ENCODE data around the gene TGFBR2.

Gene TGFBR2

DNA sequence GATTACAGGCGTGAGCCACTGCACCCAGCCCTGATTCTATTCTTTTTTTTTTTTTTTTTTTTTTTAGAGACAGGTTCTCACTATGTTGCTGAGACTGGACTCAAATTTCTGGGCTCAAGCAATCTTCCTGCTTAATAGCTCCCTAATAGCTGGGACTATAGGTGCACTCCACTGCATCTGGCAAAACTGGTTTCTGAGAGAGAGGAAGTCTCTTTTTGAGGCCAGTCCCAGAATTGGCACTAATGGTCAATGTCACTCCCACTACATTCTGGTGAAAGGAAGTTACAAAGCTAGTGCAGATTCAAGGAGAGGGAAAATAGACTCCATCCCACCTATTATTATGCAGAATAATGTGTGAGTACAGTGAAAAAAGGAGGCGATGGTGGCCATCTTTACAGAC, 5.8 kb upstream of the TGFBR2 start:
- no peak for DNase-seq (ENCODE audit: low read depth in 3 of 3, low spot score in 1 of 3)

GRCh38 chr3:30602946-30603345, 3.5 kb upstream of the TGFBR2 start:
- no peak for DNase-seq (ENCODE audit: low read depth in 3 of 3, low spot score in 1 of 3)

- no peak for DNase-seq (ENCODE audit: low read depth in 3 of 3, low spot score in 1 of 3)
Measured at GRCh38 chr3:30604093-30604492, 2.3 kb upstream of the TGFBR2 start.

- DNase-seq (ENCODE audit: low read depth in 3 of 3, low spot score in 1 of 3), result no peak
Measured at GRCh38 chr3:30604558-30604957, 1.8 kb upstream of the TGFBR2 start.

DNA sequence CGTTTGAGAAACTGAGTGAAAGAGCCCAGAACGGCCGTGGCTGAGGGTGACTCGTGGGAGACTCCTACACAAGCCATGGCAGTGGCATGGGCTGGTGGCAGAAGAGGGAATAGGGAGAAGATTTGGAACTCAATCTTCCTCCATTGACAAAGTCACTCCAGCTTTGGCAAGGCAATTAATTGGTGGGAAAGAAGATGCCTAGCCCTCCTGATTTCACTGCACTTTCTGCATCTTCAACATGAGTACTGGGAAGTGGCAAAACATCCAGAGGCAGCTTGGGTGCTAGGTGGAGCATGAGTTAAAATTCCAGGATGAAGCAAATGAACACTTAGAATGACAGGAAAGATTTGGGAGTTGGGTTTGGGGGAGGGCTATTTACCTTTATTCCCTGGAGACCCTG, 1.4 kb upstream of the TGFBR2 start:
- DNase-seq (ENCODE audit: low read depth in 3 of 3, low spot score in 1 of 3), result no peak

- DNase-seq (ENCODE audit: low read depth in 3 of 3, low spot score in 1 of 3), result no peak
Measured at GRCh38 chr3:30605706-30606300, 598 bp upstream of the TGFBR2 start.

DNA sequence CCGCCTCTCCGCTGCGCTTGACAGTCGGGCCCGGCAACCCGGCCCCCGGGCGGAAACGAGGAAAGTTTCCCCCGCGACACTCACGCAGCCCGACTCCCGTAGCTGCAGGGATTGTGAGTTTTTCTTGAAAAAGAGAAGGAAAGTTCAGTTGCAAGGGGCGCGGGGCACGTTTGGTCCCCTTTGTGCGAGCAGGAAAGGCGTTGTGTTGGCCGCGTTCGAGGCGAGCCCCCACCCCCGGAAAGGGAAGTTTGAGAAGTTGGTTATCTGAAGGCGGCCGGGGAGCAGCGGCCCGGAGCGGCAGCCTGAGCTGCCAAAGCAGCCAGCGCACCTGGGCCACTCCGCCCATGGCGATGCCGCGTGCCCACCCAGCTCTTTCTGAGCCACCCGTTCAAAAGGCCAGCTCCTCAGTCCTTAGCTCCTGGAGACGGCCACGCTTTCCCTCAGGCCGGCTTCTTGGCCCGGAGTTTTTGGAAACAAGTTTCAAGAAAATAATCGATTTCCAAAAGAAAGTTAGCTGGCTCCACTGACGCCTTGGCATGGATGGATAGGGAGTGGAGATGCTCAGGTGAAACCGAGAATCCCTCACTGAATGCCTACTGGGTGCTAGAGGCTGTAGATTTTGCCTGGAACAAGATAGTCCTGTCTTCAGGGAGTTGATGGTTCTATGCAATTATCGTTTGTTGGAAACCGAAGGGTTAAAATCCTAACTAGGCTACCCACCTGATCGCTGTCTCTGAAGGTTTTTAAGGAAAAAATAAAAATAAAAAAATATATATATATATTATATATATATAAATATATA, 832 bp downstream of the TGFBR2 start:
- DNase-seq (ENCODE audit: low read depth in 3 of 3, low spot score in 1 of 3), result peak in 2 of 3 donors; percentile 36 to 55

DNA sequence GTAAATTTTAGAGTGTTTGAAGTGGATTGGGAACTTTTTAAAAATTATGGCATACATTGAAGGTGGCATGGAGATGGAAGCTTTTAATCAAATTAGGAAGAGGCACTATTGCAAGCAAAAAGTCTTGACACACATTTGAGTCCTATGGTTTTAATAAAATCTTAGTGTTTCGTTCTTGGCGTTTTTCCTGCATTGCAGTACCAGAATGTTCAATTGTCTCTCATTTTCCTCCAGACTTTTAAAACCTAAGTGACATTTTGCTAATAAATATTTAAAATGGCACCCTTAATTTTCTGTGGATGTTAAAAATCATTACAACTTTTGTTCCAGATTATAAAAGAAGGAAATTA, 2.2 kb downstream of the TGFBR2 start:
- no peak for DNase-seq (ENCODE audit: low read depth in 3 of 3, low spot score in 1 of 3)

GRCh38 chr3:30609930-30610701, 3.7 kb downstream of the TGFBR2 start:
- no peak for DNase-seq (ENCODE audit: low read depth in 3 of 3, low spot score in 1 of 3)

GRCh38 chr3:30610702-30611368, 4.4 kb downstream of the TGFBR2 start:
- no peak for DNase-seq (ENCODE audit: low read depth in 3 of 3, low spot score in 1 of 3)

DNA sequence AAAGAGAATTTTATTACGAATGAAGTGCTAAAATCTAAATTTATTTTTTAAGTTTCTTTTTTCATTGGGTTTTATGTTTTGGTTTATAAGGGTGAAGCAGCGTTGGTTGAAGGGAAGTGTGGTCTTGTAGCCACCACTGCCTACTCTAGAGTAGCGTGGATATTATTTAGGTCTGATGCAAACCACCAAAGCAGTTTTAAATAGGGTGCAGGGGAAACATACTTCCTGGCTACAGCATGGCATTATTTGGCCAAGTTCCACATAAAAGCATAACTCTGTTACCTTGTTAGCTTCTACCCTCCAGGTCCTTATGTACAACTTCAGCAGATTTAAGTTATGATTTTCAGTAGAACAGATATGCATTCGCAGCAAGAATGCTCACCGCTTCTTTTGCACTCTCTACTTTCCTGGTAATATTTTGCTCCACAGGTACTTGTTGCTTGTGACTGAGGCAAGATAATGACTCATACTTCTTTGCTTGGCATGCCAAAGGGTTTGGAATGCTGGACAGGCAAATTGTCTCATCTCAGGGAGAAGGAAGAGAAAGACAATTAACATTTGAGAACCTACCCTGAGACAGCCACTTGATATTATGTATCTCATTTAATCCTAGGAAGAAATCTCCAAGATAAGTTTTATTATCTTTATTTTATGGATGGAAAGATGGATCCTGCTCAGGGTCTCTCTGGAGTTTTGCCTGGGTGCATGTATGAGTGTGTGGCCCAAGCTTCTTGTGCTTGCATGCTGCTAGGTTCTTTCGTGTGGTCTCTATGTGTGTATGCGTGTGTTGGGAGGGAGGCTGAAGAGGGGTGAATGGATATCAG, 5.4 kb downstream of the TGFBR2 start:
- DNase-seq (ENCODE audit: low read depth in 3 of 3, low spot score in 1 of 3), result no peak

GRCh38 chr3:30612437-30613132, 6.2 kb downstream of the TGFBR2 start:
- no peak for DNase-seq (ENCODE audit: low read depth in 3 of 3, low spot score in 1 of 3)

GRCh38 chr3:30613133-30613825, 6.9 kb downstream of the TGFBR2 start:
- DNase-seq (ENCODE audit: low read depth in 3 of 3, low spot score in 1 of 3), result no peak

DNA sequence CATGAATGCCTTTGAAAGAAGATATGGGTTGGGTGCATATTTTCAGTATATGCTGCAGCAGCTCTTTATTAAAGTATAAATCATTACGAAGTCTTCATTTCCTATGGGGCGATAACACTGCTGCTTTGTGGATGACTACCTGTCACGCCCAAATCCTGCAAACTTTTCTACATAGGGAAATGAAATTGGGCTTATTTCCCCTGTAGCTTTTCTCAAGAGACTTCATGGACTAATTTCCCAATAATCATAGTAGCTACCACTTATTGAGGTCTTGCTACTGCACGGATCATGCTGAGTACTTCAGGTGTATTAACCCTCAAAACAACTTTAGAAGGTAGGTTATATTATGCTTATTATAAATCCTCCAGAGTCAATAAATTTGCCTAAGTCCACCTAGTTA, 8.0 kb downstream of the TGFBR2 start:
- DNase-seq (ENCODE audit: low read depth in 3 of 3, low spot score in 1 of 3), result no peak

DNA sequence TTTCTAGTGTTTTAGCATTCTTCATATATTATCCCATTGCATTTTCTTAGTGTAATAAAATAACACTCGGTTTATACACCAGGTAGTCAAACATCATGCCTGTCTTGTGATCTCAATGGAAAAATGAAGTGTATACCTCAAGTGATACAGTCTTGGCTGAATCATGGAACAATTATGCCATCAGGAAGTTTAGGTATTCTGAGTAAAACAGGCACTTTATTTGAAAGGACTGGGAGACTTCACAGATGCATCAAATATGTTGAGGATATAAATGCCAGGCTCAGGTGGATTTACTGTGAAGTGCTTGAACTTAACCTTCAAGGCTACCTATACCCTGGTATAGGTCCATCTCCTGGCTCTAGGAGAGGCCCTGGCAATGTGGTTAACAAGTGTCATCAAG, 8.5 kb downstream of the TGFBR2 start:
- no peak for DNase-seq (ENCODE audit: low read depth in 3 of 3, low spot score in 1 of 3)

DNA sequence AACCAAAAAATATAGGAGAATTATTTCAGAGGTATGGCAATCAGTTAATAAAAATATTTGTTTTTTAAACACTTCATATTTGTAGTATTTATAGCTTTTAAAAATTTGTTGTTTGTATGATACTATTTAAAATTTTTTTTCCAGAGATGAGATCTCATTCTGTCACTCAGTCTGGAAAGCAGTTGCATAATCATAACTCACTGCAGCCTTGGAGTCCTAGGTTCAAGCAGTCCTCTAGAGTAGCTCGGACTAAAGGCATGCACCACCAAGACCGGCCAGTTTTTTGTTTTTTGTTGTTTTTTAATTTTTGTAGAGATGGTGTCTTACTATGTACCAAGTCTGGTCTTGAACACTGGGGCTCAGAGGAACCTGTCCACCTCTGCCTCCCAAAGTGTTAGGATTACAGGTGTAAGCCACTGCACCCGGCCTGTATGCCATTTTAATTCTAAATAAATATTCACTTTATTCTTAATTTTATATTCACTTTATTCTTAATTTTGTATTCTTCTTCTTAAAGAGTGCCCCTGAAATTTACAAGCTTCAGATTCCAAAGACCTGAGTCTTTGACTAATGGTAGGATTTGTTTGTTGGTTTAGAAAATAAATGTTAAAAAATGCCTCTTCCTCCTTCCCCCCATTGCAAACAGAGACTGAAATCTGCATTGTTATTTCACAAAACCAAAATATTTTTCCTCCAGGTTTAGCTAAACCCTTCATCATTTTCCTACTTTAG, 9.4 kb downstream of the TGFBR2 start:
- DNase-seq (ENCODE audit: low read depth in 3 of 3, low spot score in 1 of 3), result no peak

DNA sequence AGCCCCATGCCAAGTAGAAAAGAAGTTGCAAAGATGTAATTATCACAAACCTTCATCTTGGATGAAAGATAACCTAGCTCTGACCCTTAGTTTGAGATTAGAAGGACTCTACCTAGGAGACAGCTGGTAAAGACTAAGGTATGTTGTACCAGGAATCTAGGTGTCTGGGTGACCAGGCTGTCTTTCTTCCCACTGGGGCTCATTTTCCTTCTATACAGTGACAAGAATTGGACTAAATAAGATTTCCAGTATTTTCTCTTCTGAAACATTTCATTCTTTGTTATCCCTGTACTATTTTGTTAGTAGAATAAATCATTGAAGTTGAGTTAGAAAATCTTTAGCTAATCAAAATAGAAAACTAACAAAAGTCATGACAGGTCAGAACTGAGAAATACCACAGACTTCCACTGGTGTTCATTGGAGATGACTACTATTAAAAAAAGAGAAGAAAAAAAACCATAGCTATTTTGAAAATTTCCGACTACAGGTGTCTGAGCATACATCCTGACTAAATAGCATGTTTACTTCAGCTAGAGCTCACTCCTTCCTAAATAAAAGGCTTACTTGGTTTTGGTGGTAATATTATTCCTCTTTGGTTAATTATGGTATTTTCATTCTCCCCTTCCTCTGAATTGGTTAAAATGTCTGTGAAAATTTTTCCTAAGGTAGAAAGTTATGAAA, 10.1 kb downstream of the TGFBR2 start:
- no peak for DNase-seq (ENCODE audit: low read depth in 3 of 3, low spot score in 1 of 3)

- DNase-seq (ENCODE audit: low read depth in 3 of 3, low spot score in 1 of 3), result no peak
Measured at GRCh38 chr3:30617069-30617468, 10.7 kb downstream of the TGFBR2 start.
